CD4-positive, alpha-beta T cell treated with Interleukin-15 for 4 hours (primary cell): ENCODE results near the gene ATG12.
"Not testable (repeated sequence)": the region's sequence is repeated elsewhere in the genome, so short reads cannot be mapped to it uniquely, and the experiment has no call there.

ENCODE experiments used
- DNase-seq: peaks from one replicate; pipeline ENCODE4 v3.0.0-alpha.2; 2020; ENCODE audit warnings: low spot score

ATG12 gene

DNA sequence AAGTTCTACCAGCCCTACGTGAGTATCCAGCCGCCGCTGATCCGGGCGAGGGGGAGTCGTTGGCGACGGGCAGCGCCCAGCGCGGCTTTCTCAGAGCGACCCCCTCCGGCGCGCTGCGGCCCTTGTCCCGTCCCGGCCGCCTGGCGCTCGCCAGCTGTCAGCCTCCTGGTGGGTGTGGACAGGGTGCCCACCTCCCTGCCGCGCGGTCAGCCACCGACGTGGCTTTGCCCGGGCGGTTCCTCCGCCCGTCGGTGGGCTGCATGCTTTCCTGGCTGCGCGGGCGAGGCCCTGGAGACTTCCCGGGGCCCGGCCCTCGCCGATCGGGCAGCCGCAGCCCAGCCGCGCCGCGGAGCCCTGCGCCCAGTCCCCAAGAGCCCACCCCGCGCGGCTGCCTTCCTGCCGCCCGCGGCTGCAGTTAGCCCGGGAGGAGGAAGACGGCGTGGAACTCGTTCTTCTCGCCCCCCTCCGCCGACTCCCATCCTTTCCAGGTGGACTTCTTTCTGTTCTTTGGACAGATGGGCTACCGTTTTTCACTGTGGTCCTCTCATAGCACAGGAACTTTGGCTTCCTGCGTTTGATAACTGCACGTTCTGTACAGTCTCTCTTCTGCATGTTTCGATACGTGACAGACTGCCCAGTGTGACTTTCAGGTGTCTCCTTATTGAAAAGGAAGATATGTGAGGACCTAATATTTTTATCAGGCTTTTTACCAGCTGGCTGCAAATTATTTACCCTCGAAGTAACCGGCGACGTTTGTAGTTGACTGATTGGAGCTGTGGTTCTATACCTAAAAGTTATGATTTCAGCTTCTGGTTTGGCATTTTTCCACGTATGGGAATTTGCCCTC, 947 bp upstream of the ATG12 start:
- peak; percentile 9 for DNase-seq

- DNase-seq: no peak
Observed at GRCh38 chr5:115840873-115841272, 492 bp downstream of the ATG12 start.

DNA sequence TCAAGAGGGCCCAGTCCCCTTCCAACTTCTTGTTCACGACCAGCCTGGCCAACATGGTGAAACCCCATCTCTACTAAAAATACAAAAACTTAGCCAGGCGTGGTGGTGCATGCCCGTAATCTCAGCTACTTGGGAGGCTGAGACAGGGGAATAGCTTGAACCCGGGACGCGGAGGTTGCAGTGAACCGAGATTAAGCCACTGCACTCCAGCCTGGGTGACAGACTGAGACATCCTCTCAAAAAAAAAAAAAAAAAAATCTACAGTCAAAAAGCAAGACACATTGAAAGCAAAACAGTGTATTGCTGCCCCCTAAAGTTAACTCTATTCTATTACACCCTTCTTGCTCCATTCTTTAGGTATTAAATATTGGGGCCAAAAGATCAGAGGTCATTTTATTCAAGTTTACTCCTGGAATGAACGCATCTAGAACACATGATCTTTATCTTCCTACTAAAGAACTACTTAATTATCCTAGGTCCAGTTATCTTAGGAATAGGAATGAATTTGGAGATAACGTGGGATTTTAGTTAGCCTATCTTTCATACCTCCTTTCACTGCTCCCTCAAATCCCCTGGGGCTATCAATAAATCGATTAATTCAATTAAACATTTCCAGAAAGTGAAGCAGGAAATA, 2.4 kb downstream of the ATG12 start:
- DNase-seq: peak; percentile 69

- no peak for DNase-seq
Observed at GRCh38 chr5:115835481-115835880, 5.9 kb downstream of the ATG12 start.

DNA sequence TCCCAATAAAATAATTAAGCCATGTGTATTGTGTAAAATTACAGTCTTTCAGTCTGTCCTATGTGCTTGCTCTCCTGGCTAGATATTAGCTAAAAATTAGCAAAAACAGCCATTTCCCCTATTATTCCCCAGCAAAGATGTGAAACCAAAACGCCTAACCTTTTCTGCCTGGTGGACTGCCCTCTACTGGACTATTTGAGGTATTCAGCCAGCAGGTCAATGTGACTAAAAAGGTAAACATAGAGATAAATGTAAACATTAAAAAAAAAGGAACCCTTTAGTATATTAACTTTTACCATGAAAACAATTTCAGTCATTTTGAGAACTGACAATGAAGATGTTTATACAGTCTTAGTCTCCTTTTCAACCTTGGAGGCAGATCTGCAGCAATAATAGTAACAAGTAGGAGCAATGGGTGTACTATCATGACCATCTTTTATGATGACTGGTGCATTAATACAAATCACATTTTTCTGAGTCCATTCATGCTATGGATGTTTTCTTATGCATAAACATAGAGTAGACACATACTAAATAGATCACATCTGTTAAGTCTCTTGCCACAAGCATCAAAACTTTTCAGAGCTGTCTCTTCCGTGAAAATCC, 10.1 kb downstream of the ATG12 start:
- peak; percentile 54 for DNase-seq

- DNase-seq: no peak
Observed at GRCh38 chr5:115829913-115830312, 11.5 kb downstream of the ATG12 start.

DNA sequence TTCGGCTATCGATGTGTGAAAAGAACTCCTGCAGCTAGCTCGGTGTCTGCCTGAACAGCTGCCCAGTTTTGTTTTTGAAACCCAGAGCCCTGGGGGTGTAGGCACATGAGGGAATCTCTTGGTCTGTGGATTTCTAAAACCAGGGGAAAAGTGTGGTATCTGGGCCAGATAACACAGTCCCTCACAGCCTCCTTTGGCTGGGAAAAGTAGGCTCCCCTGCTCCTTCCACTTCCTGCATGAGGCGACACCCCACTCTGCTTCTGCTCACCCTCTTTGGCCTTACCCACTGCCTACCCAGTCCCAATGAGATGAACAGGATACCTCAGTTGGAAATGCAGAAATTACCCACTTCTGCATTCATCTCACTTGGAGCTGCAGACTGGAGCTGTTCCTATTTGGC, 15.4 kb downstream of the ATG12 start:
- DNase-seq: no peak

GRCh38 chr5:115824983-115825382, 16.4 kb downstream of the ATG12 start:
- DNase-seq: not testable (repeated sequence)

DNA sequence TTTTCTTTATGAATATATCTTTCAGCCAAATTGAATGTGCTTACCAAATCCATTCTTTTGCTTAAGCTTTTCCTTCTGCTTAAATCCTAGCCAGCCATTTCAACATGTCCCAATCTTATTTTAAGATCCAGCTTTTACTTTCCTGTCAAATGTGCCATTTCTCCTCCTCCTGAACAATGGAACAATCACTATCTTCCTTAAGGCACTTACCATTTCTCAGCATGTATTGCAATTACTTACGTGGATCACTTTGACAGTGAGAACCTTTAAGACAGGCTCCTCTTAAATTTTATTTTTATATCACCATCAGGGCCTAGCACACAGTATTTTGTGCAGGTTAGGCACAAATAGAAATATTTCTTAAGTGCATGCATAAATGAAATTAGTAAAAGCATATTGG, 20.5 kb downstream of the ATG12 start:
- DNase-seq: no peak

GRCh38 chr5:115818821-115819220, 22.5 kb downstream of the ATG12 start:
- DNase-seq: no peak

GRCh38 chr5:115817386-115817785, 24.0 kb downstream of the ATG12 start:
- DNase-seq: no peak

GRCh38 chr5:115816226-115817081, 24.9 kb downstream of the ATG12 start, which contains the start of gene CDO1:
CDO1 (minus strand) TSS chr5:115816659; CDS start chr5:115816397, 262 bp downstream.
- DNase-seq: no peak

DNA sequence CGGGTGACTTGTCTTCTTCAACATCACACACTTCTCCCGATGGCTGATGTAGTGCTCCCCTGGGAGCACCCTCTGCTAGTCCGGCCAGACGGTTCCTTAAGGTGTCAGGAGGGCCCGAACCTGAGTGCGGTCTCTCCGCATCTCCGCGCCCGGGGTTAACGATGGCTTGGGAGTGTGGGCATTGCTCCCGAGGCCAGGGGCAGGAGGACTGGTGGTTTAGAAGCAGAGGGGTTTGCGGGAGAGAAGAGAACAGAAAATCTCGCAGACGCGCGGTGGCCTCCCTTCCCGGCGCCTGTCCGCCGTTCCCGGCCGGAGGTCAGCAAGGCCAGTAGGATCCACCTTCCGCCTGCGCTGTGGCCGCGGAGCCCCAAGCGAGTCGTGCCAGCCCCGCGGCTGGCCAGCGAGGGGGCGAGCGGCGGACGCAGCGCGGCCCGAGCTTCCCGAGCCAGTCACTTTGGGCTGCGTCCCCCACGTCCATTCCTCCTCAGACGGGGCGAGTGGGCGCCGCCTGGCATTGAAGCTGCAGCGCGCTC, 25.6 kb downstream of the ATG12 start:
- no peak for DNase-seq

DNA sequence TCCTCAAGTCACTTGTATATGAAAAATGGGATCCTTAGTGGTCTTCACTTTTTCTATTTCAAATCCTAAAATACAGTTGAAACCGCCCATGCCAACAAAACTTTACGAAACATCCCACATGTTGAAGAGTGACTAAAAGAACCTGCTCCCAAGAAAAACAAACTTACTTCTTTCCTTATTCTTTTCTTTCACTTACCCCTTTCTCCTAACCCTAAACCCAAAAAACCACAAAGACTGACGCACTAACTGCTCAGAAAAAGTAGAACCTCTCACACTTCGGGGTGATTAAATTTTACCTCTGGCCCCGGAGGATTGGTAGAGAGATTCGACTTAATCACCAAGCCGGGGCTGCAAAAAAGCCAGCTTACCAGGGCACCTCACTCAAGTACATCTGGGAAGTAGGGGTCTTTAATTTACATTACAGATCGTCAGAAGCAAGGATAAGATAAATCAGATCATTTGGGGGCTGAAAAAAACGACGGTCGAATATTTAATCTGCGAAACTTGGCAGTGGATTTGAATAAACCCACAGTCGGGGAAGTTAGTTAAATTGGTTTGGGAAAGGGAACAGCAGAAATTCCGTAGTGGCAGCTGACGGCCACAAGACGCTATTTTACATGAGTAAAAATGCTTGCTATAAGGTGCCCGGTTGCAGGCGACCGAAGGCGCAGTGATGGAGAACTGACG, 26.2 kb downstream of the ATG12 start:
- DNase-seq: no peak

GRCh38 chr5:115813719-115814118, 27.6 kb downstream of the ATG12 start:
- no peak for DNase-seq

DNA sequence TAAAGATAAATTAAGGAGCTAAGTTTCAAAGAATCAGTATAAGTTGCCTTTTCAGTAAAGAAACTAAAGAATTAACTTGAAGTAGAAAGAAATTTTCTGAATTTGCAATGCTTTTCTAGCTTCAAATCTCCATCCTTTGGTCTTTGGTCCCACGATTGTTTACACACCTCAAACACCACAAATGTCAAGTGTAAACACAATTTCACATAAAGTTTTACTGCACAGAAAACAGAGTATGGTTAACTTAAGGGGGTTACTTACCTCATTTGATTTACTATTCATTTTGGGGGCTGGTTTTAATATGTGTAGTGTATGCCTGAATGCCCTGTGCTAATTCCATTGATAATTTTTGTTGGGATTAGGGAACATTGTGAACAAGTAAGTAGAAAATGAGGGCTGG, 29.0 kb downstream of the ATG12 start:
- no peak for DNase-seq

DNA sequence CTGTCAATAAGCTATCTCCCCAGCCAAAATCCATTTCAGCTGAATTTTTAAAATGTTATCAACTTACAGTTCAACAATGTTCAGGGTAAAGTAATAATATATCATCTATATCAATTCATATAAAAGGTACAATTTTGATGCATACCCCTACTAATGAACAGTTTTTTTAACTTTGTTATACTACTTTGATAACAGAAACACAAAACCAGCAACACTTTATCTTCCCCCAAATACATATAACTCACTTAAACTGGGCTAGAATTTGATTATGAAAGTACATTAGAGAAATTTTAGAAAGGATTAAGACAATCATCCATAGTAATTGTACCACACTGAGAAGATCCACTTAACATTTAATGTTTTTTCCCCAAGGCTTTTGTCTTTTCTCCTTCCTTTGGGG, 30.0 kb downstream of the ATG12 start:
- no peak for DNase-seq

DNA sequence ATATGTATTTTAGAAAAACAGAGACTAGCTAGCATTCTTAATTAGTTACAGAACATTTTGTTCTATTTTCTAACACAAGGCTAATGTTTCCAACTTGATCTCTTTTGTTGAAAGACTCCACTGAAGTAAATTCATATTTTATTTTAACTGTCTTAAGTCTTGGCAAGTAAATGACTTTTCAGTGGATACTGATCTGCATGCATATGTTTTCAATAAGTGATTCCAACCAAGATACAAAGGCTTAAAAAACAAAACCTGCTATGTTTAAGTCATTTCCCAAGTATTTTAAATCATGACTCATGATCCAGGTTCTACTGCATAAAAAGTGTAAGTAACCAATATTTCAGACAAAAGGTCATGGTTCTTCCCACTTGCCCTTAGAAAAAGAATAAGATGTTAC, 30.6 kb downstream of the ATG12 start:
- DNase-seq: no peak

DNA sequence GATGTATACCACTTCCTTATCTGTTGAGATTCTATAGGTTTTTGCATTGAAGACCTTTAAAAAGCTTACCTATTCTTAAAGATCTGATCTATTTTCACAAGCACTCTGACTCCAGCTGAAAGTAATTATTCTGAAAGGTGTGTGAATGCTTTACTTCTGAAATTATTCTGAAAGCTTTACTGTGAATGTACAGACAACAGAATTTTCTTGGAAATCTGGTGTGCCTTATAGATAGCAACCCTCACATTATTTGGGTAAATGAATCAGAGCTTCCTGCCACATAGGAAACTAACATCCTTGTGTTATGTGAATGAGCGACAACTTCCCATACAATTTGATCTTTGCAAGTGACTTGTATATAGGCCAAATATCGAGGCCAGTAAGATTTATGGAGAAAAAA, 31.4 kb downstream of the ATG12 start:
- no peak for DNase-seq

GRCh38 chr5:115808066-115808465, 33.3 kb downstream of the ATG12 start:
- DNase-seq: not testable (repeated sequence)

DNA sequence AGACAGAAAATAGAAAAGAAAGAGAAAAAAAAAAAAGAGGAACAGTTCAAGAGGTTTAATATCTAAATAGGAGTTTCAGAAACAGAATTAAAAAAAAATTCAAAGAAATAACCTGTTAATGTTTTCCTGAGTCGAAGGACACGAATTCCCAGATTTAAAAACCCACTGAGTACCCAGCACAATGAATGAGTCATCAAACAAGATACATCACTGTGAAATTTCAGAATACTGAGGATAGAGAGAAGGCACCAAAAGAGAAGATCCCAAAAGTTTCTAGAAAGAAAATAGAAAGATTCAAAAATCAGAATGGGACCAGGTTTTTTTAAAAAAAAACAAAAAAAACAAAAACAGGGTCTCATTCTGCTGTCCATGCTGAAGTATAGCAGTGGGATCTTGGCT, 33.7 kb downstream of the ATG12 start:
- DNase-seq: no peak
